HepG2 (cell line): ENCODE measurements around the gene TCF3. TPM values are rescaled to one million over a fixed set of nuclear protein-coding genes. Genes with fewer than 3 reads are reported as not detected.

ENCODE experiments used
- CSRNP2 ChIP-seq: sonication (generic); formaldehyde crosslinking; conservative IDR thresholded peaks from 2 replicates; pipeline ENCODE4 v1.8.0; 2022; ENCODE audit warnings: low read depth, missing genetic modification reagents
- ERF ChIP-seq: IDR thresholded peaks from 2 replicates; pipeline ENCODE4 v1.6.1; 2018; ENCODE audit warnings: missing biosample characterization, missing genetic modification reagents
- FUBP1 ChIP-seq: sonication (generic); formaldehyde crosslinking; IDR thresholded peaks from 2 replicates; pipeline ENCODE4 v1.5.1; 2020; ENCODE audit warnings: missing genetic modification reagents, mild to moderate bottlenecking, borderline replicate concordance
- GPN1 ChIP-seq: sonication (generic); formaldehyde crosslinking; IDR thresholded peaks from 2 replicates; pipeline ENCODE4 v1.5.1; 2020; ENCODE audit warnings: missing genetic modification reagents, borderline replicate concordance
- MEIS2 ChIP-seq: sonication (generic); formaldehyde crosslinking; IDR thresholded peaks from 2 replicates; pipeline ENCODE4 v1.9.0; 2021; ENCODE audit warnings: mild to moderate bottlenecking, missing genetic modification reagents
- NR2C2 ChIP-seq: sonication (generic); formaldehyde crosslinking; IDR thresholded peaks from 2 replicates; pipeline ENCODE4 v1.4.0; 2020; ENCODE audit warnings: missing genetic modification reagents, mild to moderate bottlenecking, moderate library complexity, borderline replicate concordance
- RORA ChIP-seq: sonication (generic); formaldehyde crosslinking; IDR thresholded peaks from 2 replicates; pipeline ENCODE4 v1.5.0; 2020; ENCODE audit warnings: mild to moderate bottlenecking, missing genetic modification reagents, moderate library complexity
- SMC3 ChIP-seq: IDR thresholded peaks from 2 replicates; pipeline ENCODE4 v1.6.1; 2011; ENCODE audit warnings: low read length, improper control_type of control experiment
- STAT6 ChIP-seq: sonication (generic); formaldehyde crosslinking; IDR thresholded peaks from 2 replicates; pipeline ENCODE4 v1.4.0; 2020; ENCODE audit warnings: missing genetic modification reagents, mild to moderate bottlenecking, borderline replicate concordance
- TBL1XR1 ChIP-seq: fragments of 150-350 bp; IDR thresholded peaks from 2 replicates; pipeline ENCODE4 v1.6.1; 2014; ENCODE audit warnings: borderline replicate concordance, low read length; ENCODE audit not compliant: partially characterized antibody
- ZBTB3 ChIP-seq: sonication (generic); formaldehyde crosslinking; IDR thresholded peaks from 2 replicates; pipeline ENCODE4 v1.4.0; 2020; ENCODE audit warnings: low read depth, mild to moderate bottlenecking, moderate library complexity, missing genetic modification reagents, borderline replicate concordance
- ZFYVE20 ChIP-seq: sonication (generic); formaldehyde crosslinking; IDR thresholded peaks from 2 replicates; pipeline ENCODE4 v1.8.0; 2023; ENCODE audit warnings: low read depth, mild to moderate bottlenecking, moderate library complexity, missing genetic modification reagents, borderline replicate concordance
- ZNF280B ChIP-seq: sonication (generic); formaldehyde crosslinking; IDR thresholded peaks from 2 replicates; pipeline ENCODE4 v1.5.0; 2020; ENCODE audit warnings: missing genetic modification reagents, mild to moderate bottlenecking, borderline replicate concordance
- ZNF282 ChIP-seq: fragments of 450-650 bp; IDR thresholded peaks from 2 replicates; pipeline ENCODE4 v1.6.1; 2018; ENCODE audit not compliant: partially characterized antibody
- ZNF367 ChIP-seq: sonication (generic); formaldehyde crosslinking; IDR thresholded peaks from 2 replicates; pipeline ENCODE4 v1.4.0; 2020; ENCODE audit warnings: missing genetic modification reagents, borderline replicate concordance
- ZNF430 ChIP-seq: sonication (generic); formaldehyde crosslinking; IDR thresholded peaks from 2 replicates; pipeline ENCODE4 v1.9.0; 2021; ENCODE audit warnings: mild to moderate bottlenecking, missing genetic modification reagents
- ZNF564 ChIP-seq: sonication (generic); formaldehyde crosslinking; IDR thresholded peaks from 2 replicates; pipeline ENCODE4 v1.8.1; 2023; ENCODE audit warnings: mild to moderate bottlenecking, missing genetic modification reagents
- ZNF703 ChIP-seq: sonication (generic); formaldehyde crosslinking; IDR thresholded peaks from 2 replicates; pipeline ENCODE4 v1.5.1; 2020; ENCODE audit warnings: missing genetic modification reagents, mild to moderate bottlenecking, moderate library complexity, borderline replicate concordance
- ZNF749 ChIP-seq: sonication (generic); formaldehyde crosslinking; IDR thresholded peaks from 2 replicates; pipeline ENCODE4 v1.8.0; 2022; ENCODE audit warnings: mild to moderate bottlenecking, missing genetic modification reagents, moderate library complexity, borderline replicate concordance
- ZNF788 ChIP-seq: sonication (generic); formaldehyde crosslinking; IDR thresholded peaks from 2 replicates; pipeline ENCODE4 v1.5.0; 2020; ENCODE audit warnings: mild to moderate bottlenecking, missing genetic modification reagents, borderline replicate concordance
- polyA plus RNA-seq, 8 experiments: library from polyadenylated mRNA; depleted of rRNA in 3 of 8; stranded (reverse) in 7 of 8; unstranded in 1 of 8; fragments of >200 nt; fragmentation: Illumina TruSeq in 4 of 8; extraction: Trizol in 4 of 8; gene quantifications; 2 replicates each; pipeline versions ENCODE4 v1.2.1 to v1.2.3, GENCODE V29; 2011 to 2016; ENCODE audit warnings: low read depth in 4 of 8, missing spikeins in 1 of 8, mixed read lengths in 1 of 8; ENCODE audit not compliant: insufficient read depth in 1 of 8
- total RNA-seq, 5 experiments: library from RNA; depleted of rRNA; stranded (reverse); fragments of >200 nt; fragmentation: Illumina TruSeq; extraction: Trizol; gene quantifications; 2 replicates each; pipeline ENCODE4 v1.2.3, GENCODE V29; 2016; ENCODE audit warnings: low read depth in 1 of 5

The TCF3 gene
- total and polyA plus RNA-seq, 2 of the 13 experiments (the other 11 are each of a cell fraction or from before 2014, with no cell fraction given) = 51.4 to 53.2 TPM

GRCh38 chr19:1605236-1606137 is 46.9 kb downstream of the TCF3 start, which contains the start of gene UQCR11 (continued):
- TF ChIP-seq ZNF788 (CRISPR knock-in tag) = peak; percentile 30; the same call in 1 of the 2 replicates
- TF ChIP-seq GPN1 (CRISPR knock-in tag) = no peak
- 0 out of 2 replicates have a peak, but pooled peaks have one; percentile 9 for TF ChIP-seq ZFYVE20
- no peak for TF ChIP-seq ZNF282
- no peak for TF ChIP-seq ERF (CRISPR knock-in tag)
- TF ChIP-seq STAT6 (CRISPR knock-in tag) = peak; percentile 90; the same call in 1 of the 2 replicates
- TF ChIP-seq NR2C2 (CRISPR knock-in tag) = peak; percentile 56
- no peak; the same call in 1 of the 2 replicates for TF ChIP-seq ZNF703 (CRISPR knock-in tag)
- no peak for TF ChIP-seq ZNF367
- peak; percentile 28; the same call in 1 of the 2 replicates for TF ChIP-seq MEIS2
- TF ChIP-seq ZNF430 (CRISPR knock-in tag) = peak; percentile 86
- TF ChIP-seq CSRNP2 (CRISPR knock-in tag) = no peak
- TF ChIP-seq FUBP1 (CRISPR knock-in tag) = no peak
- no peak for TF ChIP-seq ZBTB3
- TF ChIP-seq RORA (CRISPR knock-in tag) = no peak
- TF ChIP-seq ZNF564 (CRISPR knock-in tag) = no peak
- TF ChIP-seq SMC3 = peak; percentile 51
- TF ChIP-seq TBL1XR1 = no peak
- TF ChIP-seq ZNF749 (CRISPR knock-in tag) = no peak
- no peak; the same call in 1 of the 2 replicates for TF ChIP-seq ZNF280B (CRISPR knock-in tag)
